HG03159 (cell line): ENCODE results near the gene SLBP.
A peak's percentile ranks its signal among the peaks of the same experiment; 100 is the strongest.

Source experiments
- ATAC-seq: cut with Tn5 transposase; IDR thresholded peaks from one replicate; pipeline ENCODE4 v1.9.1; 2021; ENCODE audit warnings: mild to moderate bottlenecking, moderate library complexity; ENCODE audit not compliant: unreplicated experiment

The SLBP gene

GRCh38 chr4:1712216-1713002, at the start of gene SLBP:
Gene SLBP, minus strand, starts transcription at chr4:1712319. Its CDS starts 131 bp downstream, at chr4:1712188.
- ATAC-seq, result peak; percentile 77

DNA sequence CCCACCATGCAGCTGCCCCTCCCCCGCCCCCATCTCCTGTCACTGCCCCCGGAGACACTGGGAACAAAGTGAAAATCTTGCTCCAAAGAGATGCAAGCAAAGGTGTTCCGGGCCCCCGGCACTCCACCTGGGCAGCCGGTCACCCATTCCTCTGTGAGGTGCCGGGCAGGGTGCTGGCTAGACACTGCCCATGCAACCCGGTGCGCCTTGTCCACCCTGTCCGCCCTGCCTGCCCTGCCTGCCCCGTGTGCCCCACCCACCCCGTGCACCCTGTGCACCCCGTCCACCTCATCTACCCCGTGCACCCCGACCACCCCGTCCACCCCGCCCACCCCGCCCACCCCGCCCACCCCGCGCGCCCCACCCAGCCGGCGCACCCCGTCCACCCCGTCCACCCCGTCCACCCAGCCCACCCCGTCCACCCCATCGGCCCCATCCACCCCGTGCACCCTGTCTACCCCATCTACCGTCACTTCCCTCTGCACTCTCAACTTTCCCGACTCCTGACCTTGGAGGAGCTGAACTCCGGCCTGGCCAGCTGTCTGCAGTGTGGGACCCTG, 49.1 kb upstream of the SLBP start:
- ATAC-seq, result no peak

- ATAC-seq, result no peak
These were observed 48.5 kb upstream of the SLBP start for GRCh38 chr4:1760521-1761071.

GRCh38 chr4:1759818-1760223, 47.7 kb upstream of the SLBP start:
- no peak for ATAC-seq

GRCh38 chr4:1759170-1759817, 47.2 kb upstream of the SLBP start:
- ATAC-seq, result no peak

DNA sequence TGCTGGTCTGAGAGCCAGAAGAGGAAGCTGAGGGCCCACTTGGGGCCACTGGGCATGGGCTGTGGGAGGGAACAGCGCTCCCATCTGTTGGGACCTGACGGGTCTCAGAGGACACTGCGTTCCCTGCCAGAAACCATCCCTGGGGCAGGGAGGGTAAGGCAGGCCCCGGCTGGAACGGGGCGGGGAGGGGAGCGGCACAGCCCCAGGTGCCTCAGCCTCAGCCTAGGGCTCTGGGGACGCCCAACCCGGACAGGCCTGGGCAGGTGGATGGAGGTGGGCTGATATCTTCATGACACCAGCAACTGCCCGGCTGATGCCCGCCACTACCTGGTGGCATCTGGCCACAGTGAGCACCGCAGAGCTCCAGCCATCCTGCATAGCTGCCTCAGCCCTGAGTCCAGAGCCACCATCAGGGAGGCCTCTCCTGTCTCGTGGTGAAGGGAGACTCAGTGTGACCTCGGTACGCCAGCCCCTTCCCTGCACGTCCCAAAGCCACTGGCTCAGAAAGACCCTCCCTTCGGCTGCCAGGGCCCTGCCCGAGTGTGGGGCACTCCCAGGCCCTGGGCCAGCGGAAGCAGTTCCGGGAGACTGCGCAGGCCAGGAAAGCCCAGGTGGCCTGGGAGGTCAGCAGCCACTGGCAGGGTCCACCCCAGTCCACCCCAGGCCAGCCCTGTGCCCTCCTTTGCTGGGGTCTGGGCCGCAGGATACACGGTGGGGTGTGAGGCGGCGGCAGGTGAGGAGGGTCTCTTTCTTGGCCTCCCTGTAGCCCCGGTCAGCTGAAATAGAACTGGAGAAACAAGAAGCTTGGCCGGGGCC, 46.4 kb upstream of the SLBP start:
- ATAC-seq, result no peak

- no peak for ATAC-seq
These were observed 45.7 kb upstream of the SLBP start for GRCh38 chr4:1757836-1758235.

GRCh38 chr4:1756893-1757779, 45.0 kb upstream of the SLBP start:
- ATAC-seq, result no peak

DNA sequence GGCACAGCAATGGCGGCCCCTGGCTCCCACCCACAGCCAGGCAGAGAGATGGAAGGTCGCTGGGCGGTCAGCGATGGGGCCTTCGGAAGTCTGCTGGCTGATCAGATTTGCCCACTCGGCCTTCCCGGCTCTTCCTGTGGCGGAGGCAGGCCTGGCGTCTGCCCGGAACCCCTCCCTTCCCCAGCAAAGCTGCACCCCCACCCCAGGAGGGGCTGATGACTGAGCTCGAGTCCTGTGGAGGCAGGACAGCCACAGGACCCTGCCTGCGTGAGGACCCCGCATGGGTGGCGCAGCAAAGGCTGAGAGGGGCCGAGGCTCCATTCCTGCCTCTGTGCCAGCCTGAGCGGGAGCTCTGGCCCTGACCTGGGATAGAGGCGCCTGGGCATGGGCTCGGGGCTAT, 44.0 kb upstream of the SLBP start:
- ATAC-seq, result no peak

DNA sequence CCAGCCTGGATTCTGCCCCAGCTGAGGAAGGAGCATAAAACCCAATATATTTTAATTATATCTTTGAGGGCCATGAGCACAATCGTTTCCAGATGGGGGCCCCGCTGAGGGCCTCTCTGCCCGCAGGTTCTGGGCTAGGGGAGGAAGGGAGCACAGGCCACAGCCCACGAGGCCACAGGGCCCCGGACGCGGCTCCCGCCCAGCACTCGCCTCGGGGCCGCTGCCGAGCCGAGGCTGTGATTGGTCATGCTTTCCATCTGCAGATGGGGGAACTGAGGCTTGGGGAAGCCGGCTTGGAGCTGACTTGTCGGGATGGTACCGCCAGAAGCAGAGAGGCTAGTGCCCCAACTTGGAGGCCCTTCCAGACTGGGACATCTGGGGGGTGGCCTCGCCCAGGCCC, 43.2 kb upstream of the SLBP start:
- no peak for ATAC-seq

DNA sequence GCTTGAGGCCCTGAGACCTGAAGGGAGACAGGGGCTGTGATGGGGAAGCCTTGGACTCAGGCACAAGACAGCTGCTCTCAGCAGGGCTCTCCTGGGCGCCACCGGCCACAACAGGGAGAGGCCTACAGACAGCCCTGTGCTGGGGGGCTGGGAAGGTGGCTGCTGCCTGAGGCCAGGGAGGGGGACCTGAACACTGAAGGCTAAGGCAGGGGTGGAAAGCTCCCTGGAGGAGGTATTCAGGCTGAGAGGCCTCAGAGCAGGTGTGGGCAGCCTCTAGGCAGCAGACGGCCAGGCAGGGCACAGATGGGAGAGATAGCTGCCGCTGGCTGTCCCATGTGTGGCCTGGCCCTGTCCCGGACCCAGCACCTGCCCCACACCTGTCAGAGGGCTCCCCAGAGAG, 42.2 kb upstream of the SLBP start:
- no peak for ATAC-seq

- no peak for ATAC-seq
These were observed 41.7 kb upstream of the SLBP start for GRCh38 chr4:1753697-1754311.

DNA sequence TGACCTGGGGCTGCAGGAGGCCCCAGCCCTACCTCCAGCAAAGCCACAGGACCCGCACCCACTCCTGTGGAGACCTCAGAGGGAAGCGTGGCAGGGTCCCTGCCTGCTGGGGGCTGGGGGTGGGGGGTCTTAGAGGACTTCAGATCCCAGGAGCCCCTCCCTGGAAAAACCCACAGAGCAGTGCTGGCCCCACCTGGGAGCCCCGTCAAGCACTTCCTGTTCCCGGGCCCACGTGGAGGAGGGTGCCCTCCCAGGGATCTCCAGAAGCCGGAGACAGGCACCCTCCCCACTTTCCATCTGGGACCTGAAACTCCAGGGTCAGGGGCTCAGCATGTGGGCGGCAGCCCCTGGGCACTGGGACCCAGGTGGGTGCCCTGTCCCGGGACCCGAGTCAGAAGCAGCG, 41.2 kb upstream of the SLBP start:
- no peak for ATAC-seq

DNA sequence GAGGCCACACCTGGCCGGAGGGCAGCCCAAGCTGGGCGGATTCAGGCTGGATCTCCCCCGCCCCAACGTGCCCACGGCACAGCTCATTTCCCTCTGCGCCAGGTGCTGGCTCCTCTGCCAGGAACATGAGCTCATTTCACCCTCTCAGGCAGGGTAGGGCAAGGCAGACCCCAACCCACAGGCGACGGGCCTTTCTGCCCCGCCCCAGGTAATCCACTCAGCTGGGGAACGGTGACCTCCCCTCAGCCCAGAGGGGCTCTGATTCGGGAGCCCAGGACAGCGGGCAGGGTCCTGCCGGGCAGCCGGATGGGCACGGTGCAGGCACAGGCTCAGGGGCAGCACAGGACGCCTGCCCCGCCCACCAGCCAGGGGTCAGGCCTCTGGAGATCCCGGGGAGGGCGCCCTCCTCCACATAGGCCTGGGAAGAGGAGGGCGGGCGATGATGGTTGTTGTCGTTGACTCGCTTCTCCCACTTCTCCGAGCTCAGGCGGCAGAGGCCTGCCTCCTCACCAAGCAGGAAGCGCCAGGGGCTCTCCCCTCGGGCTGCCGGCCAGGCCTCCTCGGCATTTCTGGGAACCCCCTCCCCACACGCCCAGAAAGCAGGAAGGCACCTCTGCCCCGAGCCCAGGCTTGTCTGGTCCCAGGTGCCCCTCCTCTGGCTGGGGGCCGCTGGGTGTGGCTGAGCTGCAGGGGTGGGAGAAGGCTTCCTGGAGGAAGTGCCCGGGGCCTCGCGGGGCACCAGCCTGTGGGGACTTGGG, 40.3 kb upstream of the SLBP start:
- no peak for ATAC-seq

DNA sequence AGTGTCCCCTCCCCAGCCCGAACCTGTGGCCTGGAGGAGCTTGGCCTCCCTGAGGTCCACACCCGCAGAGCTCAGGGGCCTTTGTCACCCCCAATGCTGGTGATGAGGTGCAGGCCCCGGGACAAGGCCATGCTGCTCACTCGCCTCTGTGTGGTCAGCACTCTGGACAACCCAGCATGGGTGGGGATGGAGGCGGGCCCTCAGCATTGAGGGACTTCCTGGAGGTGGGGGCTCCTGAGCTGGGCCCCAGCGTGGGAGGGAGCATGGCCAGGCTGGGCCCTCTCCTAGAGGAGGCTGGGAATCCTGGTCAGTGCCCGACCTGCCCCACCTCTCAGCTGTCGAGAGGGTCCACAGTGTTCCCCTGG, 39.8 kb upstream of the SLBP start:
- ATAC-seq, result no peak

DNA sequence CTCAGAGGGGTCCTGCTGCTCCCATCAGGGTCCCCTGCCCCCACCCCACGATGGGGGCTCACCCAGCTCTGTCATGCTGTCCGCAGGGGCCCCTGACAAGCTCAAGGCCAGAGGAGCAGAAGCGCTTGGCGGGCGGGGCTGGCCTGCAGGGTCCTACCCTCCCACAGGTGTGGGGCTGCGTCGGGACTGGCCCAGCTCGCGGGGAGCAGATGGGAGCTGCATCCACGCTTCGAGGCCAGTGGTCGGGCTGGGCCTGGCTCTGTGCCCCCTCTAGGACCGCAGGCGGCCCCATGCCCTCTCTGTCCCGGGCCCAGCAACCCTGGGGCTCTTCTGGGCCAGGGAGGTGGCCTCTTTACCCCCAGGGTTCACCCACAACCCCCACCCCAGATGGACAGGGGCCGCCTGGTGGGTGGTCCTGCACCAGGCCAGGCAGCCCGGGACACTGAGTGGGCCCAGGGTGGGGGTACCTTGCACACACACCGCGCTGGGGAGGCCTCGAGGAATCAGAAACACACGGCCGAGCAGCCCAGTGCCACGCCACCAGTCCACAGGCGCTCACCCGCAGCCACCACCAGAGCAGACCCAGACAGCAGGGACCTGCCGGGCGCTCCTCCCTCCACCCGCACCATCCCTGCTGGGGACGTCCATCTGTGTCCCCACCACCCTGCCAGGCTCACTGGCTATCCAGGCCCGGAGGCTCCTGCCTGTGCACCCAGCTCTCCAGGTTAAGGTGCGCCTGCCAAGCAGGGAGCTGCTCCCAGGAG, 39.2 kb upstream of the SLBP start:
- no peak for ATAC-seq

- no peak for ATAC-seq
These were observed 38.4 kb upstream of the SLBP start for GRCh38 chr4:1750381-1751154.

DNA sequence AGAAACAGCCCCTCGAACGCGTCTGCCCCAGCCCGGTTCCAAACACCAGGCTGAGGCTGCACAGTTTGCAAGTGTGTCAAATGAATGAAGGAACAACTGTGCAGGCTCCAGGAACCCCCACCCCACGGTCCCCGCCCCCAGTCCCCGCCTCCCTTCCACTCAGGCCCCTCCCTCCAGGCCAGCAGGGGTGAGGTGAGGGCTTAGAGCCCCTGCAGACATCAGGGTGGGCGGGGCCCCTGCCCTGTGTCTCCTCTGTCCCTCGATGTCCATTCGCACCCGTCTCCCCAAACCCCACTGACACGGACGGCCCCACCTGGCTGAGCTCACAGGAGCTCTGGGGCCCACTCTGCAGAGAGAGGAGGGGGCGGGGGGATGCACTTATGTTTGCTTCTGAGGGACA, 37.7 kb upstream of the SLBP start:
- ATAC-seq, result no peak
